ENCODE results near the gene FSTL5. TPM values are rescaled to one million over a fixed set of nuclear protein-coding genes. Genes with fewer than 3 reads are reported as not detected.

Gene FSTL5
- total and polyA plus RNA-seq, 2 experiments from 2014 or later, result not detected

DNA sequence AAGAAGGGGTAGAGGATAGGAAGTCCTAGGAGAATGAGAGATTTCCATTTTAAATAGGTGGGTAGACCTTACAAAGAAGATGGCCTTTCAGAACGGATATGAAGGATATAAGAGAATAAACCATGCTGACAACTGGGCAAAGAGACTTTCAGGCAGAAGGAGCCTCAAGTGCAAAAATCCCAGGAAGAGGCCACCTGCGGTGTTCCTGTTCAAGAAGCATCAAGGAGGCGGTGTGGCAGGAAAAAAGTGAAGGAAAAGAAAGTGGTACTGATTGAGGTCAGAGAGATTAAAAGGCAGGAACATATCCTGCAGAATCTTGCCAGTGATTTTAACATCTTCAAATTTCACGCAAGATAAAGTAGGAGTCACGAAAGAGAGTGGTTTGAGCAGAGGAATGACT, 172.0 kb downstream of the FSTL5 start:
- Histone ChIP-seq H3F3A (ENCODE audit: insufficient read depth) (no peaks in the 10 kb centered on the region), H2AFZ (no peak overlapping the region), H3K9me2 (ENCODE audit: insufficient read depth) (no peaks in the 10 kb centered on the region), H3K27me3 (replicated peaks; ENCODE audit: insufficient read depth) (no peaks in the 10 kb centered on the region), H3K27ac (no peak overlapping the region), H3K79me2 (ENCODE audit: insufficient read depth) (no peaks in the 10 kb centered on the region), H3K9ac (no peak overlapping the region), H4K20me1 (ENCODE audit: insufficient read depth) (no peaks in the 10 kb centered on the region), H3K9me3 (ENCODE audit: low read depth) (no peaks in the 10 kb centered on the region), H3K36me3 (ENCODE audit: low read depth) (no peaks in the 10 kb centered on the region), H3K4me3 (no peak overlapping the region), H3K4me2 (ENCODE audit: unreplicated experiment) (no peak overlapping the region), H3K4me1 (ENCODE audit: insufficient read depth) (no peaks in the 10 kb centered on the region)
- no peak for TF ChIP-seq EZH2phosphoT487 (IDR thresholded peaks at IDR 0.05; ENCODE audit: insufficient read depth, low read depth)
- no peak for TF ChIP-seq EZH2 (IDR thresholded peaks at IDR 0.05; ENCODE audit: insufficient read depth, poor library complexity, severe bottlenecking)
- DNase-seq, result no peak
- WGBS, 2 experiments (ENCODE audit: low coverage in 1 of 2, low lambda C conversion rate in 2 of 2, missing lambda C conversion rate in 2 of 2), result 24 to 26% methylated on average over 5 of the region's 5 CpGs
- in situ Hi-C loops (cut with MboI), result no loop called here

DNA sequence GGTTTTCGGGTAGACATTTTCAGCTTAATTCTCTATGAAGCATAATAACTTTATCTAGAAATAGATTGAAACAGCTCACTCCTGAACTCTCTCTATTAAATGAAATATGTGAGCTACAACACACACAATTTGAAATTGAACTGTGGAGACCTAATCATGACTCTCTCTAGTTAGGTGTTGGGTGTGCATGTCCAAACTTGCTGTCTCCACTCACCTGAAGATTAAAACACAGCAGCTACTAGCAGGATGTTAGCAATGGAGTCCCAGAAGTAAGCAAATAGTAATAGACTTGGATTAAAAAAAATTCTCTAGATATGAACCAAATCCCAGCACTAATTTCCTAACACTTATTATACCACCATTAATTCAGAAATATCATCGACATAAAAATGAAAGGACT, 173.1 kb downstream of the FSTL5 start:
- Histone ChIP-seq H3F3A (ENCODE audit: insufficient read depth) (no peaks in the 10 kb centered on the region), H3K9me2 (ENCODE audit: insufficient read depth) (no peaks in the 10 kb centered on the region), H2AFZ (no peak overlapping the region), H3K27me3 (replicated peaks; ENCODE audit: insufficient read depth) (no peaks in the 10 kb centered on the region), H3K36me3 (ENCODE audit: low read depth) (no peaks in the 10 kb centered on the region), H4K20me1 (ENCODE audit: insufficient read depth) (no peaks in the 10 kb centered on the region), H3K4me2 (ENCODE audit: unreplicated experiment) (no peak overlapping the region), H3K9ac (no peak overlapping the region), H3K4me1 (ENCODE audit: insufficient read depth) (no peaks in the 10 kb centered on the region), H3K27ac (no peak overlapping the region), H3K79me2 (ENCODE audit: insufficient read depth) (no peaks in the 10 kb centered on the region), H3K4me3 (no peak overlapping the region), H3K9me3 (ENCODE audit: low read depth) (no peaks in the 10 kb centered on the region)
- TF ChIP-seq EZH2 (IDR thresholded peaks at IDR 0.05; ENCODE audit: insufficient read depth, poor library complexity, severe bottlenecking) (no peak), EZH2phosphoT487 (IDR thresholded peaks at IDR 0.05; ENCODE audit: insufficient read depth, low read depth) (no peak)
- WGBS, 2 experiments (ENCODE audit: low coverage in 1 of 2, low lambda C conversion rate in 2 of 2, missing lambda C conversion rate in 2 of 2), result 18 to 31% methylated on average over 2 of the region's 2 CpGs
- no peak for DNase-seq
- in situ Hi-C loops (cut with MboI), result no loop called here

DNA sequence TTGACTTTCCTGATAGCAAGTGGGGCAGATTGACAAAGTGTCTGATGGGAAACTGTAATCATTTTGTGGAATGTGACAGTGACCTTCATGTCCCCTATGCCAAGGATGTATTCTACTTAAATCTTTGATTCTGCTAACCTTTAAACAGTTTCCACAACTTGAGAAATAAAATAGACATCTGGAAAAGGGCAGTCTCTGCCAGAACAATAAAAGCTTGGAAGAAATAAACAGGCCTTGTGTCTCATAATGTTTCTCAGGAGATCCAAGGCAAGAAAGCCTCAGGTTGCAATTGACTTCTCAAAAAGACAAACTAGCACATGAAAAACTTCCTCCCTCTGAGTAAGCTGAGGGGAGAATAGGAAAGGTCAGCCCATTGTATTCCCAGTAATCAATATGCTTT, 174.9 kb downstream of the FSTL5 start:
- Histone ChIP-seq H3K4me3 (no peak overlapping the region), H3K9me2 (ENCODE audit: insufficient read depth) (no peaks in the 10 kb centered on the region), H3K36me3 (ENCODE audit: low read depth) (no peaks in the 10 kb centered on the region), H3F3A (ENCODE audit: insufficient read depth) (no peaks in the 10 kb centered on the region), H3K9ac (no peak overlapping the region), H3K27ac (no peak overlapping the region), H3K79me2 (ENCODE audit: insufficient read depth) (no peaks in the 10 kb centered on the region), H3K4me2 (ENCODE audit: unreplicated experiment) (no peak overlapping the region), H3K27me3 (replicated peaks; ENCODE audit: insufficient read depth) (no peaks in the 10 kb centered on the region), H4K20me1 (ENCODE audit: insufficient read depth) (no peaks in the 10 kb centered on the region), H3K9me3 (ENCODE audit: low read depth) (no peaks in the 10 kb centered on the region), H3K4me1 (ENCODE audit: insufficient read depth) (no peaks in the 10 kb centered on the region), H2AFZ (no peak overlapping the region)
- in situ Hi-C loops (cut with MboI), result no loop called here
- TF ChIP-seq EZH2phosphoT487 (IDR thresholded peaks at IDR 0.05; ENCODE audit: insufficient read depth, low read depth) (no peak), EZH2 (IDR thresholded peaks at IDR 0.05; ENCODE audit: insufficient read depth, poor library complexity, severe bottlenecking) (no peak)
- DNase-seq, result no peak

- H3K9me3 ChIP-seq (ENCODE audit: low read depth), result no peaks in the 10 kb centered on the region
- in situ Hi-C loops (cut with MboI), result no loop called here
- no peaks in the 10 kb centered on the region for H3K27me3 ChIP-seq (replicated peaks; ENCODE audit: insufficient read depth)
- H3K27ac ChIP-seq, result no peak overlapping the region
- no peaks in the 10 kb centered on the region for H4K20me1 ChIP-seq (ENCODE audit: insufficient read depth)
- TF ChIP-seq EZH2phosphoT487 (IDR thresholded peaks at IDR 0.05; ENCODE audit: insufficient read depth, low read depth), result no peak
- no peak for TF ChIP-seq EZH2 (IDR thresholded peaks at IDR 0.05; ENCODE audit: insufficient read depth, poor library complexity, severe bottlenecking)
- H3K9me2 ChIP-seq (ENCODE audit: insufficient read depth), result no peaks in the 10 kb centered on the region
- 31 to 40% methylated on average over 1 of the region's 1 CpG for WGBS, 2 experiments (ENCODE audit: low coverage in 1 of 2, low lambda C conversion rate in 2 of 2, missing lambda C conversion rate in 2 of 2)
- DNase-seq, result no peak
- no peak overlapping the region for H3K4me2 ChIP-seq (ENCODE audit: unreplicated experiment)
- H3K4me1 ChIP-seq (ENCODE audit: insufficient read depth), result no peaks in the 10 kb centered on the region
- H2AFZ ChIP-seq, result no peak overlapping the region
- H3K4me3 ChIP-seq, result no peak overlapping the region
- H3K79me2 ChIP-seq (ENCODE audit: insufficient read depth), result no peaks in the 10 kb centered on the region
- no peaks in the 10 kb centered on the region for H3K36me3 ChIP-seq (ENCODE audit: low read depth)
- H3K9ac ChIP-seq, result no peak overlapping the region
- no peaks in the 10 kb centered on the region for H3F3A ChIP-seq (ENCODE audit: insufficient read depth)
Observed at GRCh38 chr4:161987611-161988010, 176.2 kb downstream of the FSTL5 start.

- Histone ChIP-seq H3K4me3 (no peak overlapping the region), H3K79me2 (ENCODE audit: insufficient read depth) (no peaks in the 10 kb centered on the region), H3K9ac (no peak overlapping the region), H4K20me1 (ENCODE audit: insufficient read depth) (no peaks in the 10 kb centered on the region), H3K4me1 (ENCODE audit: insufficient read depth) (no peaks in the 10 kb centered on the region), H3K9me3 (ENCODE audit: low read depth) (no peaks in the 10 kb centered on the region), H3K27me3 (replicated peaks; ENCODE audit: insufficient read depth) (no peaks in the 10 kb centered on the region), H3K9me2 (ENCODE audit: insufficient read depth) (no peaks in the 10 kb centered on the region), H3K27ac (no peak overlapping the region), H3K36me3 (ENCODE audit: low read depth) (no peaks in the 10 kb centered on the region), H3K4me2 (ENCODE audit: unreplicated experiment) (no peak overlapping the region), H3F3A (ENCODE audit: insufficient read depth) (no peaks in the 10 kb centered on the region), H2AFZ (no peak overlapping the region)
- no peak for DNase-seq
- in situ Hi-C loops (cut with MboI), result no loop called here
- 5 to 8% methylated on average over 2 of the region's 2 CpGs for WGBS, 2 experiments (ENCODE audit: low coverage in 1 of 2, low lambda C conversion rate in 2 of 2, missing lambda C conversion rate in 2 of 2)
- TF ChIP-seq EZH2phosphoT487 (IDR thresholded peaks at IDR 0.05; ENCODE audit: insufficient read depth, low read depth) (no peak), EZH2 (IDR thresholded peaks at IDR 0.05; ENCODE audit: insufficient read depth, poor library complexity, severe bottlenecking) (no peak)
Observed at GRCh38 chr4:161952382-161952781, 211.4 kb downstream of the FSTL5 start.

Measured in GM23248 (cell line).